ENCODE results near the gene MIEN1. TPM values are rescaled to one million over a fixed set of nuclear protein-coding genes. Genes with fewer than 3 reads are reported as not detected.

The MIEN1 gene
- polyA plus RNA-seq, 3 donors, result 61.7 to 141 (median 124) TPM

GRCh38 chr17:39688945-39689344 lies 41.4 kb downstream of the MIEN1 start:
- TF ChIP-seq CTCF (IDR thresholded peaks at IDR 0.05), result no peak
- no peak for DNase-seq
- peak overlapping the region; percentile 93 for H2AFZ ChIP-seq (ENCODE audit: insufficient read depth, low read depth, low read length, poor library complexity, severe bottlenecking)
- WGBS (ENCODE audit: insufficient coverage), result no CpG with 5 or more reads among the region's 3 CpGs
- no peaks in the 10 kb centered on the region for H4K20me1 ChIP-seq (ENCODE audit: insufficient read depth, low read length)
- peaks cover 2 to 9% (median 8%) of the 10 kb centered on the region in 3 donors for H3K27me3 Mint-ChIP-seq (ENCODE audit: low read depth in 3 of 3)
- H3K4me2 ChIP-seq (replicated peaks; ENCODE audit: extremely low read depth, low read length, poor library complexity, severe bottlenecking), result peak overlapping the region; percentile 93
- H3K4me1 ChIP-seq (ENCODE audit: control insufficient read depth in 1 of 2, insufficient read depth in 2 of 2, low read length in 2 of 2), result peaks cover 12 to 18% of the 10 kb centered on the region in 2 donors
- peaks cover 0 to 9% of the 10 kb centered on the region in 2 donors for H3K36me3 ChIP-seq (replicated peaks in 1 of 2; ENCODE audit: control insufficient read depth in 1 of 2, insufficient read depth in 2 of 2, low read length in 2 of 2)
- peaks cover 9 to 11% of the 10 kb centered on the region in 2 donors for H3K36me3 Mint-ChIP-seq
- intact Hi-C loops (cut with micrococcal nuclease), result loop anchor here in 1 of 2 donors (5.0 kb wide), 2 partner anchors 38 to 52 kb away; partner anchors contain the start of gene STARD3
- no peaks in the 10 kb centered on the region for H3K9me3 ChIP-seq (replicated peaks in 1 of 2; ENCODE audit: control insufficient read depth in 1 of 2, insufficient read depth in 1 of 2, low read length in 2 of 2)
- H3K27me3 ChIP-seq (ENCODE audit: control insufficient read depth in 2 of 2, insufficient read depth in 2 of 2, low read length in 2 of 2), result no peaks in the 10 kb centered on the region
- H3K4me3 Mint-ChIP-seq, result peak overlapping the region; percentile 94 to 97
- H3K27ac Mint-ChIP-seq, result peak overlapping the region in 1 of 7 donors; percentile 76
- peaks cover 17% of the 10 kb centered on the region for H3K4me1 Mint-ChIP-seq
- H3K9me3 Mint-ChIP-seq, result peaks cover 0 to 17% (median 6%) of the 10 kb centered on the region in 7 donors
- H3K9ac ChIP-seq (ENCODE audit: insufficient read depth, low read length, poor library complexity, severe bottlenecking), result no peak overlapping the region
- H3K27ac ChIP-seq (ENCODE audit: low read depth in 1 of 2, low read length in 2 of 2), result no peak overlapping the region
- no peaks in the 10 kb centered on the region for H3K79me2 ChIP-seq (ENCODE audit: insufficient read depth, low read length)
- peak overlapping the region in 1 of 3 experiments; percentile 82 for H3K4me3 ChIP-seq (replicated peaks in 1 of 3; ENCODE audit: low read depth in 2 of 3, low read length in 3 of 3)

- Histone ChIP-seq H4K20me1 (ENCODE audit: insufficient read depth, low read length) (no peaks in the 10 kb centered on the region), H3K36me3 (replicated peaks in 1 of 2; ENCODE audit: control insufficient read depth in 1 of 2, insufficient read depth in 2 of 2, low read length in 2 of 2) (peaks cover 2 to 12% of the 10 kb centered on the region in 2 donors), H3K4me3 (replicated peaks in 1 of 3; ENCODE audit: low read depth in 2 of 3, low read length in 3 of 3) (peak overlapping the region; percentile 60 to 96 (median 82)), H3K4me2 (replicated peaks; ENCODE audit: extremely low read depth, low read length, poor library complexity, severe bottlenecking) (peak overlapping the region; percentile 93), H3K79me2 (ENCODE audit: insufficient read depth, low read length) (no peaks in the 10 kb centered on the region), H3K27me3 (ENCODE audit: control insufficient read depth in 2 of 2, insufficient read depth in 2 of 2, low read length in 2 of 2) (no peaks in the 10 kb centered on the region), H3K27ac (ENCODE audit: low read depth in 1 of 2, low read length in 2 of 2) (peak overlapping the region; percentile 78 to 79), H3K4me1 (ENCODE audit: control insufficient read depth in 1 of 2, insufficient read depth in 2 of 2, low read length in 2 of 2) (peaks cover 12 to 18% of the 10 kb centered on the region in 2 donors), H3K9ac (ENCODE audit: insufficient read depth, low read length, poor library complexity, severe bottlenecking) (peak overlapping the region; percentile 68), H3K9me3 (replicated peaks in 1 of 2; ENCODE audit: control insufficient read depth in 1 of 2, insufficient read depth in 1 of 2, low read length in 2 of 2) (no peaks in the 10 kb centered on the region), H2AFZ (ENCODE audit: insufficient read depth, low read depth, low read length, poor library complexity, severe bottlenecking) (peak overlapping the region; percentile 93)
- 16% methylated on average over 4 of the region's 6 CpGs for WGBS (ENCODE audit: insufficient coverage)
- peaks cover 0 to 17% (median 6%) of the 10 kb centered on the region in 7 donors for H3K9me3 Mint-ChIP-seq
- no peak for TF ChIP-seq CTCF (IDR thresholded peaks at IDR 0.05)
- peak overlapping the region; percentile 88 to 96 (median 94) for H3K27ac Mint-ChIP-seq
- peaks cover 13 to 16% of the 10 kb centered on the region in 2 donors for H3K36me3 Mint-ChIP-seq
- DNase-seq, result no peak
- H3K4me3 Mint-ChIP-seq, result peak overlapping the region; percentile 94 to 97
- H3K27me3 Mint-ChIP-seq (ENCODE audit: low read depth in 3 of 3), result peaks cover 2 to 9% (median 8%) of the 10 kb centered on the region in 3 donors
- intact Hi-C loops (cut with micrococcal nuclease), result loop anchor here in 1 of 2 donors (5.0 kb wide), 2 partner anchors 39 to 51 kb away; partner anchors contain the start of gene STARD3
- H3K4me1 Mint-ChIP-seq, result peaks cover 17% of the 10 kb centered on the region
Measured at GRCh38 chr17:39688475-39688835, 41.9 kb downstream of the MIEN1 start.
